Kidney (tissue), 14 donors: ENCODE measurements around the gene TSEN2. TPM values are rescaled to one million over a fixed set of nuclear protein-coding genes. Genes with fewer than 3 reads are reported as not detected.
A peak's percentile ranks its signal among the peaks of the same experiment; 100 is the strongest.

Experiments
- DNase-seq, 5 donors: peaks; one replicate each; pipeline ENCODE4 v3.0.0-alpha.2; 2013 to 2020
- FAIRE-seq: peaks from 2 replicates; lab custom pipeline; 2012; peaks lifted over from hg19 to GRCh38; lab: Jason Lieb, UNC
- H3K27ac ChIP-seq, 2 donors: one replicate each; pipeline ENCODE4 v1.7.0; 2013; ENCODE audit warnings: low read depth in 2 of 2, low read length in 2 of 2, inconsistent platforms in 1 of 2
- H3K27me3 ChIP-seq: one replicate; pipeline ENCODE4 v1.7.1; 2013; ENCODE audit warnings: low read length, inconsistent platforms; ENCODE audit not compliant: control insufficient read depth, insufficient read depth
- H3K36me3 ChIP-seq, 3 donors: one replicate each; pipeline versions ENCODE4 v1.7.0 to v1.7.1; 2013; ENCODE audit warnings: low read length in 3 of 3, control low read depth in 1 of 3, inconsistent platforms in 1 of 3; ENCODE audit not compliant: insufficient read depth in 3 of 3, control insufficient read depth in 2 of 3
- H3K4me1 ChIP-seq, 3 donors: one replicate each; pipeline versions ENCODE4 v1.7.0 to v1.7.1; 2013; ENCODE audit warnings: low read length in 3 of 3, inconsistent platforms in 1 of 3, low read depth in 1 of 3; ENCODE audit not compliant: control insufficient read depth in 2 of 3, insufficient read depth in 2 of 3
- H3K4me3 ChIP-seq, 3 donors: one replicate each; pipeline versions ENCODE4 v1.7.0 to v1.8.1; 2013; ENCODE audit warnings: low read length in 3 of 3, control low read depth in 1 of 3, inconsistent platforms in 1 of 3
- H3K9ac ChIP-seq, 3 donors: one replicate each; pipeline versions ENCODE4 v1.7.0 to v1.7.1; 2013; ENCODE audit warnings: low read length in 3 of 3, control low read depth in 1 of 3, inconsistent platforms in 1 of 3
- H3K9me3 ChIP-seq, 3 donors: one replicate each; pipeline versions ENCODE4 v1.7.0 to v1.7.1; 2013; ENCODE audit warnings: low read length in 3 of 3, control low read depth in 1 of 3, inconsistent platforms in 1 of 3; ENCODE audit not compliant: control insufficient read depth in 2 of 3, insufficient read depth in 1 of 3
- intact Hi-C: fragments of 100-400 bp; cut with DNase I; formaldehyde crosslinking; loops from one replicate; pipeline ENCODE4 v1.11.1; 2022
- polyA plus RNA-seq: library from polyadenylated mRNA; stranded (reverse); fragments of 350-450 nt; fragmentation: Illumina TruSeq; extraction: RNeasy Lipid Tissue Mini Kit (QIAGEN cat#74804); gene quantifications from one replicate; pipeline ENCODE4 v1.2.3, GENCODE V29; 2014; ENCODE audit warnings: low read depth, low replicate concordance; ENCODE audit not compliant: insufficient read depth
- total RNA-seq: library from RNA; stranded (reverse); fragmentation: NEBNext Ultra II Directional; extraction: Animal tissue kit (Norgen Biotek cat#: 25700); gene quantifications from one replicate; pipeline ENCODE4 v1.2.1, GENCODE V29; 2021
- TF ChIP-seq, protein P1 (sequence below): IDR thresholded peaks from 3 replicates; pipeline ENCODE4 v1.5.1; 2012; ENCODE audit warnings: mild to moderate bottlenecking, moderate library complexity, borderline replicate concordance; ENCODE audit not compliant: insufficient read depth; ENCODE audit errors: extremely low read depth
- donor health status: control.
- donor health status: control.
- donor health status: control.
- donor health status: control.
- donor health status: control.
- donor health status: DM: yes; HTN: yes; CAD: no.
- donor health status: Normal renal cell carcinoma (clear cell type).

TSEN2 gene
- total and polyA plus RNA-seq, 2 donors from 2014 or later, result 10.3 to 20.7 TPM

DNA sequence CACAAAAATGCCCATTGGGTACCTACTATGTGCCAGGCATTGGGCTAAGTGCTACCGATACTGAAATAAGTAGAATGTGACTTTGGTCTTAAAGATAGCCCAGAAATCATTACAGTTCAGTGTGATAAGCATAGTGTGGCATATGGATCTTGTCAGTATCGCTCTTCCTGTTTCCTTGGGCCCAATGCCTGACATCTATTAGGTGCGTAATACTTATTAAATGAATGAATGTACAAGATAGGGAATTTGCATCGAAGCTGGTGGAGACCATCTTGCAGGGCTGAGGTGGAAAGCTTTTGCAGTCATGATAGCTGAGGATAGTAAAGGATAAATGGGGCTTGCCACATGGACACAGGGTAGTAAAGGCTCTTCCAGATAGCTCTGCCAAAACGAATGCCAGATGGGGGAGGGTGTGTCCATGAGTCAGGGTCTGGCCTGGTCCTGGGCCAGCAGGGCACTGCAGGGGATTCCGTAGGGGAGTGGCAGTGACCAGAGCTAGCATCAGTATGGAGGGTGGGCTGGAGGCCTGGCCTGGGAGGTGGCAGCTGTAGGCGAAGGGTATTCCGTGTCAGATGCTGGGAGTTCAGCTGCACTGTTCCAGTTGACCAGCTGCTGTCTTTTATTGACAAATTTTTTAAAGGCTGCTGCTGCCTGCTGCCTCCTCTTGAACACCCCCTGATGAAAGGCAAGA lies 23.5 kb downstream of the TSEN2 start:
- Histone ChIP-seq H3K36me3 (peaks cover 0 to 20% (median 17%) of the 10 kb centered on the region in 3 donors), H3K4me3 (no peak overlapping the region), H3K27me3 (no peaks in the 10 kb centered on the region), H3K27ac (no peak overlapping the region), H3K9me3 (no peaks in the 10 kb centered on the region), H3K4me1 (no peaks in the 10 kb centered on the region), H3K9ac (no peak overlapping the region)
- no peak for FAIRE-seq
- intact Hi-C loops, result no loop called here
- DNase-seq, result peak in 3 of 5 donors; percentile 47 to 73 (median 54)
- TF ChIP-seq, protein P1, sequence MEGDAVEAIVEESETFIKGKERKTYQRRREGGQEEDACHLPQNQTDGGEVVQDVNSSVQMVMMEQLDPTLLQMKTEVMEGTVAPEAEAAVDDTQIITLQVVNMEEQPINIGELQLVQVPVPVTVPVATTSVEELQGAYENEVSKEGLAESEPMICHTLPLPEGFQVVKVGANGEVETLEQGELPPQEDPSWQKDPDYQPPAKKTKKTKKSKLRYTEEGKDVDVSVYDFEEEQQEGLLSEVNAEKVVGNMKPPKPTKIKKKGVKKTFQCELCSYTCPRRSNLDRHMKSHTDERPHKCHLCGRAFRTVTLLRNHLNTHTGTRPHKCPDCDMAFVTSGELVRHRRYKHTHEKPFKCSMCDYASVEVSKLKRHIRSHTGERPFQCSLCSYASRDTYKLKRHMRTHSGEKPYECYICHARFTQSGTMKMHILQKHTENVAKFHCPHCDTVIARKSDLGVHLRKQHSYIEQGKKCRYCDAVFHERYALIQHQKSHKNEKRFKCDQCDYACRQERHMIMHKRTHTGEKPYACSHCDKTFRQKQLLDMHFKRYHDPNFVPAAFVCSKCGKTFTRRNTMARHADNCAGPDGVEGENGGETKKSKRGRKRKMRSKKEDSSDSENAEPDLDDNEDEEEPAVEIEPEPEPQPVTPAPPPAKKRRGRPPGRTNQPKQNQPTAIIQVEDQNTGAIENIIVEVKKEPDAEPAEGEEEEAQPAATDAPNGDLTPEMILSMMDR, result no peak

DNA sequence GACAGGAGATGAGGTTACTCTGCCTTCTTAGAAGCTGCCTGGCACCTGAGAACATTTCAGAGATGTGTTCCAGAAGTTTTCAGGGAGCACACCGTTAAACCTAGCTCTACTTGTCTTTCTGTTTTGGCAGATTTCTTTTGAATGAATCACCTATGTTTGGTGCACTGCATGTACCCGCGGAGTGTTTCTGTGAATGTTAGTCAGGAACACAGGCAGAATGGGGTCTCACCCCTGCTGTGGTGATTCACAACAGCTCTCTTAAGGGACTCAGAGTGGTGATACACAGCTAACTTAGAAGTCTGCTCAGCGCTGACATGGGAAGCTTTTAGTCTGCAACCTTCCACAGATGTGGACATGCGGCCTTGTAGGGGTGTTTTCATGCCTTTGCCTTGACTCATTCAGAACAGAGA lies 24.0 kb downstream of the TSEN2 start:
- intact Hi-C loops, result no loop called here
- H3K27me3 ChIP-seq, result no peaks in the 10 kb centered on the region

DNA sequence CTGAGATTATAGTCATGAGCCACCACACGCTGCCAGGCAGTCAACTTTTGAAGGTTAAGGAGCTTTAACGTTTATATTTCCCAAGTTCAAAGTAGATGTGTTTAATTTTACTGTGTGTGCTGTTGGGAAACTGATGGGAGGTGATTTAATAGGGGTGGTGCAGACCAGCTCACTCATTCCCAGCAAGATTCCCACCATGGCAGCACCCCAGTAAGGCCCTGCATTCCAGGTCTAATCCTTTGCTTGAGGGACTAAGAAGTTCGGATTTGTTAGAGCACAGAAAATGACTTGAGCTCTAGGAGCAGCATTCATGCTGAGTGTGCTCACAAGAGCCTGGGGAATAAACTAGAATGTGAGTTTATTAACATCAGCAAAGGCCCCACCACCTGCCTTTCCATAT lies 25.2 kb downstream of the TSEN2 start:
- no peak overlapping the region for H3K27ac ChIP-seq

More for the DNA sequence above, 24.0 kb downstream of the TSEN2 start:
- Histone ChIP-seq H3K36me3 (peaks cover 0 to 18% (median 14%) of the 10 kb centered on the region in 3 donors), H3K9me3 (no peaks in the 10 kb centered on the region), H3K4me3 (no peak overlapping the region), H3K9ac (no peak overlapping the region), H3K4me1 (no peaks in the 10 kb centered on the region), H3K27ac (no peak overlapping the region)
- TF ChIP-seq, protein P1, result no peak
- peak in 1 of 5 donors; percentile 73 for DNase-seq
- FAIRE-seq, result no peak

More for the DNA sequence above, 25.2 kb downstream of the TSEN2 start:
- Histone ChIP-seq H3K4me1 (no peaks in the 10 kb centered on the region), H3K4me3 (no peak overlapping the region), H3K9ac (no peak overlapping the region), H3K27me3 (no peaks in the 10 kb centered on the region), H3K36me3 (peaks cover 0 to 10% (median 8%) of the 10 kb centered on the region in 3 donors), H3K9me3 (no peaks in the 10 kb centered on the region)
- TF ChIP-seq, protein P1, result no peak
- FAIRE-seq (no peak), DNase-seq (no peak)
- intact Hi-C loops, result no loop called here
